Lower leg skin (tissue), 4 donors: Measurements from ENCODE around the gene MOAP1. TPM values are rescaled to one million over a fixed set of nuclear protein-coding genes. Genes with fewer than 3 reads are reported as not detected.

ENCODE experiments used
- DNase-seq, 2 donors: peaks; one replicate each; pipeline ENCODE4 v3.0.0-alpha.2; 2019; ENCODE audit warnings: low spot score in 2 of 2
- H3K4me3 ChIP-seq: fragments of 200-600 bp; sonication (generic); 2 replicates; pipeline ENCODE4 v1.5.1; 2017; ENCODE audit warnings: mild to moderate bottlenecking, low read depth; ENCODE audit not compliant: poor library complexity, severe bottlenecking
- POLR2A ChIP-seq, 2 donors: fragments of 450-650 bp; IDR thresholded peaks; one replicate each; pipeline ENCODE4 v1.6.1; 2016 to 2017; ENCODE audit warnings: antibody characterized with exemption in 2 of 2, mild to moderate bottlenecking in 1 of 2, moderate library complexity in 1 of 2
- WGBS, 2 donors: methylation state at CpG; one replicate each; pipeline ENCODE4 v1.1.5; 2018; 5-methylcytosine and 5-hydroxymethylcytosine counted together
- intact Hi-C: fragments of 100-400 bp; cut with DNase I; formaldehyde crosslinking; loops from one replicate; pipeline ENCODE4 v1.15.0; 2023; ENCODE audit warnings: low total_unique reads
- total RNA-seq, 4 donors: library from RNA; depleted of rRNA; stranded (reverse); fragments of >200 nt; gene quantifications; one replicate each; pipeline ENCODE4 v1.1.0, GENCODE V29; 2016
- TF ChIP-seq, protein P1 (sequence below), 3 donors: fragments of 450-650 bp; IDR thresholded peaks; one replicate each; pipeline ENCODE4 v1.5.1; 2016; ENCODE audit warnings: antibody characterized with exemption in 3 of 3, mild to moderate bottlenecking in 3 of 3, moderate library complexity in 2 of 3

The MOAP1 gene
- total RNA-seq, 4 donors from 2014 or later = 24.7 to 26.4 (median 25.5) TPM

DNA sequence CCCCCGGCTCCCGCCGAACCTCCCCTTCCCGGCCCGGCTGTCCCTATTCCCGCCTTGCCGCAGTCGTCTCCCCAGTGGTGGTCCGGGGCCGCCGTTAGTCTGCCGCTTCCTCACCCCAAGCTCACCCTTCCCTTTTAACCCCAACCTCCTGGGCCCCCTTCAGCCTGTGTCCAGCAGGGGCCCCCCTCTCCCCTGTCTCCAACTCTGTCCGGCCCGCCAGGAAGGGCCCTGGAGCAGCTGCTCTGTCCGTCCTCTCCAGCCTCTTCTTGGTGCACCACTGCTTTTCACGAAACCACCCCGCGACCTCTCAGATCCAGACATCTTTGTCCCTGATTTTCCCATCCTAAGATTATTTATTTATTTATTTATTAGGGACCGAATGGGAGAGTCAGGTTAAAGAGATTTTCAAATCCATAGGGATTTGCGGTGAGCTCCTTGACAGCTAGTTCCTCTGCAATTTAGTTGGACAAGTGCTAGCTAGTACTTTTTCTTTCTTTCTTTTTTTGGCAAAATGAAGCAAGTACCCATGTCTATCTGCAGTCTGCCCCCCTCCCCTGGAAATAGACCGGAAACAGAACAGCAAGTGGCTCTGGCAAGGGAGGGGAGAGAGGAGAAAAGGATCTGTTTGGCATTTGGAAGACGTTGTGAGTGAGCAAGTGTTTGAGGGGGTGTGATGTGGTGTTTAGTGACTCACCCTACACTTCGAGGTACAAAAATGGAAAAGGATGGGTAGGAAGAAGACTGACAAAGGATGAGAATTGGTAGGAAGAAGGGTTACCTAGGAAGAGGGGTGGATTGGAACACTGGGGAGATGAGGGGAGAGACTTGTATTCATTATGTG is 23.0 kb upstream of the MOAP1 start:
- TF ChIP-seq POLR2A (IDR thresholded peaks at IDR 0.05) = no peak
- TF ChIP-seq, protein P1, sequence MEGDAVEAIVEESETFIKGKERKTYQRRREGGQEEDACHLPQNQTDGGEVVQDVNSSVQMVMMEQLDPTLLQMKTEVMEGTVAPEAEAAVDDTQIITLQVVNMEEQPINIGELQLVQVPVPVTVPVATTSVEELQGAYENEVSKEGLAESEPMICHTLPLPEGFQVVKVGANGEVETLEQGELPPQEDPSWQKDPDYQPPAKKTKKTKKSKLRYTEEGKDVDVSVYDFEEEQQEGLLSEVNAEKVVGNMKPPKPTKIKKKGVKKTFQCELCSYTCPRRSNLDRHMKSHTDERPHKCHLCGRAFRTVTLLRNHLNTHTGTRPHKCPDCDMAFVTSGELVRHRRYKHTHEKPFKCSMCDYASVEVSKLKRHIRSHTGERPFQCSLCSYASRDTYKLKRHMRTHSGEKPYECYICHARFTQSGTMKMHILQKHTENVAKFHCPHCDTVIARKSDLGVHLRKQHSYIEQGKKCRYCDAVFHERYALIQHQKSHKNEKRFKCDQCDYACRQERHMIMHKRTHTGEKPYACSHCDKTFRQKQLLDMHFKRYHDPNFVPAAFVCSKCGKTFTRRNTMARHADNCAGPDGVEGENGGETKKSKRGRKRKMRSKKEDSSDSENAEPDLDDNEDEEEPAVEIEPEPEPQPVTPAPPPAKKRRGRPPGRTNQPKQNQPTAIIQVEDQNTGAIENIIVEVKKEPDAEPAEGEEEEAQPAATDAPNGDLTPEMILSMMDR (IDR thresholded peaks at IDR 0.05) = no peak
- DNase-seq = no peak
- WGBS, 2 donors = 0% methylated on average over 23 of the region's 23 CpGs
- intact Hi-C loops = no loop called here
- peak overlapping the region; percentile 74 for H3K4me3 ChIP-seq

DNA sequence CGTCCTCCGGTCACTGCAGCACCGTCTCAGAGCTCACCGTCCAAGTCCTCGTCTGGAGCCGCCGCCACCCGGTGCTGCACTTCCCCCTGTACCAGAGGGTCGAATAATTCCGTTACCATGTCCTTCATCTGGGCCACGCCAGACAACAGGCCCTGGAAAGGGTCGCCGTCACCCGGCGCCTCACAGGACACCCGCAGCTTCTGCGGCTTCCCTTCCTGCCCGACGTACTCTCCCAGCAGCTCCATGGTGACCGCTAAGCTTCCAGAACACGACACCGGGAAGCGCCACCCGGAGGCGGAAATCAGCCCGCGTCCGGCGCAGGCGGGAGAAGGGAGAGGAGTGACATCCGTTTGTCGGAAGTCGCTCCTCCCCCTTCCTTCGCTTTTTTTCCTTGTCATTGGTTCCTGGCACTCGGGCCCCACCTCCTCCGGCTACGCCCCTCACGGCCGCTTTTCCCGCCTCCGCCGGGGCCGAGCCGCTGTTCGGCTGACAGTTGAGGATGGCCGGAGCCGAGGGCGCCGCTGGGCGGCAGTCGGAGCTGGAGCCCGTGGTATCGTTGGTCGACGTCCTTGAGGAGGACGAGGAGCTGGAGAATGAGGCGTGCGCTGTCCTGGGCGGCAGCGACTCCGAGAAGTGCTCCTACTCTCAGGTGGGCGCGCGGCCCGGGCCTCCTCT is 22.2 kb upstream of the MOAP1 start, which contains the start of the genes GON7 and UBR7:
Gene GON7, minus strand, starts transcription at position 273 of the 675 bp plus-strand sequence. Its CDS starts 28 bp downstream, at position 245.
Gene UBR7, plus strand, starts transcription at position 464 of the 675 bp plus-strand sequence. Its CDS starts 36 bp downstream, at position 500.
- DNase-seq = peak; percentile 95 to 99
- WGBS, 2 donors = 0 to 1% methylated on average over 63 of the region's 65 CpGs
- intact Hi-C loops = no loop called here
- TF ChIP-seq, protein P1 (IDR thresholded peaks at IDR 0.05) = no peak
- no peak for TF ChIP-seq POLR2A (IDR thresholded peaks at IDR 0.05)
- H3K4me3 ChIP-seq = peak within 1 kb of the TSS; percentile 74

DNA sequence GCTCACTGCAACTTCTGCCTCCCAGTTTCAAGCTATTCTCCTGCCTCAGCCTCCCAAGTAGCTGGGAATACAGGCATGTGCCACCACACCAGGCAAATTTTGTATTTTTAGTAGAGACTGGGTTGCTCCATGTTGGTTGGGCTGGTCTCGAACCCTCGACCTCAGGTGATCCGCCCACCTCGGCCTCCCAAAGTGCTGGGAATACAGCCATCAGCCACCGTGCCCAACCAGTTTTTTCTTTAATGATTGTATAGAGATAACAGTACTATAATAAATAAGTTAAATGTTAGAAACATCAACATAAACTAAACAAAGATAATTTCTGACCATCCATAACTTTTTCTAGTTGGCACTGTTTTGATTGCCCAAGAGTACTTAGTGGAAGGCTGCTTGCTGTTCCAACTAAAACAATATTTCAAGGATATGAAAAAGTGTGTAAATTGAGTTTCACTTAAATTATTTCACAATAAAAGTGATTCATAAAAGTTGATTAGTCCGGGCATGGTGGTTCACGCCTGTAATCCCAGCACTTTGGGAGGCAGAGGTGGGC is 16.5 kb upstream of the MOAP1 start:
- no peak overlapping the region for H3K4me3 ChIP-seq
- intact Hi-C loops = no loop called here
- no peak for DNase-seq
- 74 to 76% methylated on average over 7 of the region's 7 CpGs for WGBS, 2 donors
- TF ChIP-seq POLR2A (IDR thresholded peaks at IDR 0.05) = no peak
- TF ChIP-seq, protein P1 (IDR thresholded peaks at IDR 0.05) = no peak

DNA sequence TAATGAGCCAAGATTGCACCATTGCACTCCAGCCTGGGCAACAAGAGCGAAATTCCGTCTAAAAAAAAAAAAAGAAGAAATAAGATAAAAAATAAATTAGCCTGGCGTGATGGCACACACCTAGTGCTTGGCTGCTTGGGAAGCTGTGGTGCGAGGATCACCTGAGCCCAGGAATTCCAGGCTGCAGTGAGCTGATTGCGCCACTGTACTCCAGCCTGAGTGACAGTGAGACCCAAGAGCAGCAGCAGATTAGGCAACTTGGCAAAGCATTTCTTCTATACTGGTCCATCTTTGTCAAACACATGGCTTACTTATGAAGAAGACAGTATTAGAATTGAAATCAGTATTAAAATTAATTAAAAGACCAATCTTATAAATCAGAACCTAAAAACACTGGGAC is 15.9 kb upstream of the MOAP1 start:
- TF ChIP-seq, protein P1 (IDR thresholded peaks at IDR 0.05) = no peak
- TF ChIP-seq POLR2A (IDR thresholded peaks at IDR 0.05) = no peak
- intact Hi-C loops = no loop called here
- 94 to 95% methylated on average over 5 of the region's 5 CpGs for WGBS, 2 donors
- no peak overlapping the region for H3K4me3 ChIP-seq
- no peak for DNase-seq

DNA sequence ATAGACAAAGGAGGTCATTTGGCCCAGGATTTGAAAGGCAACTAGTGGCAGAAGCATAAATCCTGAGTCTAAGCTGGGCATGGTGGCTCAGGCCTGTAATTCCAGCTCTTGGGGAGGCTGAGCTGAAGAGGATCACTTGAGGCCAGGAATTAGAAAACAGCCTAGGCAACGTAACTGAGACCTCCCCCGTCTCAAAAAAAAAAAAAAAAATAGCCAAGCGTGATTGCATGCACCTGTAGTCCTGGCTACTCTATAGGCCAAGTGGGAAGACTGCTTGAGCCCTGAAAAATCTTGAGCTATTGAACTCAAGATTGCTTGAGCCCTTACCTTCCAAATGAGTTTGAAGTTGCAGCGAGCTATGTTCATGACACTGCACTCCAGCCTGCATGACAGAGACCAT is 14.3 kb upstream of the MOAP1 start:
- intact Hi-C loops = no loop called here
- TF ChIP-seq, protein P1 (IDR thresholded peaks at IDR 0.05) = no peak
- no peak for TF ChIP-seq POLR2A (IDR thresholded peaks at IDR 0.05)
- 92 to 98% methylated on average over 4 of the region's 4 CpGs for WGBS, 2 donors

More for the DNA sequence above, 14.3 kb upstream of the MOAP1 start:
- DNase-seq = no peak
- no peak overlapping the region for H3K4me3 ChIP-seq
